GM12878 (cell line): ENCODE results near the gene CGAS. TPM values are rescaled to one million over a fixed set of nuclear protein-coding genes. Genes with fewer than 3 reads are reported as not detected.

ENCODE experiments used
- ATAC-seq: fragments of 200-7000 bp; cut with Tn5 transposase; 3 replicates; pipeline ENCODE4 v1.9.1; 2020; ENCODE audit warnings: mild to moderate bottlenecking, moderate library complexity
- BruUV-seq: library from RNA; stranded (reverse); fragments of 400-500 nt; replicated peaks from 2 replicates; lab custom pipeline; 2021; lab: Mats Ljungman, UMichigan
- CTCF ChIA-PET: fragments of 300-600 bp; sonication (Branson Sonifier 250); formaldehyde crosslinking; extraction: SDS; loops from one replicate; lab custom pipeline; 2021; ENCODE audit warnings: inconsistent platforms; lab: Yijun Ruan, JAX
- POLR2A ChIA-PET: fragments of 350-600 bp; formaldehyde crosslinking; extraction: SDS; loops from one replicate; lab custom pipeline; 2021; ENCODE audit warnings: inconsistent platforms; lab: Charles Lee
- RAD21 ChIA-PET: fragments of 300-600 bp; sonication (Branson Sonifier 250); formaldehyde crosslinking; loops from one replicate; lab custom pipeline; 2023; ENCODE audit warnings: antibody characterized with exemption; ENCODE audit not compliant: unreplicated experiment; lab: Charles Lee
- SMC1A ChIA-PET: fragments of 300-600 bp; sonication (Branson Sonifier 250); formaldehyde crosslinking; loops from one replicate; lab custom pipeline; 2023; ENCODE audit not compliant: unreplicated experiment, uncharacterized antibody; lab: Charles Lee
- DNase-seq: peaks from one replicate; pipeline ENCODE4 v3.0.0-alpha.2; 2011; ENCODE audit warnings: low read depth, low spot score
- FAIRE-seq: peaks from 3 replicates; lab custom pipeline; 2011; peaks lifted over from hg19 to GRCh38; lab: Jason Lieb, UNC
- H2AFZ ChIP-seq: 2 replicates; pipeline ENCODE4 v1.6.0; 2011; ENCODE audit warnings: low read depth, low read length, control low read depth; ENCODE audit not compliant: control insufficient read depth
- H3K27ac ChIP-seq: 2 replicates; pipeline ENCODE4 v1.5.1; 2011; ENCODE audit warnings: control low read depth; ENCODE audit not compliant: control insufficient read depth, insufficient read depth
- H3K27me3 ChIP-seq, 2 experiments: replicated peaks in 1 of 2; 2 replicates each; pipeline versions ENCODE4 v1.6.0 to v1.6.1; 2011; ENCODE audit warnings: low read length in 1 of 2; ENCODE audit not compliant: control insufficient read depth in 2 of 2, insufficient read depth in 2 of 2
- H3K36me3 ChIP-seq, 2 experiments: 2 replicates each; pipeline ENCODE4 v1.5.1; 2011; ENCODE audit warnings: low read length in 1 of 2; ENCODE audit not compliant: control insufficient read depth in 2 of 2, insufficient read depth in 2 of 2
- H3K4me1 ChIP-seq: 2 replicates; pipeline ENCODE4 v1.6.1; 2011; ENCODE audit warnings: mild to moderate bottlenecking, low read length, moderate library complexity, mixed read lengths; ENCODE audit not compliant: control insufficient read depth, insufficient read depth
- H3K4me2 ChIP-seq: 2 replicates; pipeline ENCODE4 v1.6.0; 2011; ENCODE audit warnings: control low read depth; ENCODE audit not compliant: control insufficient read depth, insufficient read depth
- H3K4me3 ChIP-seq: fragments of 200-600 bp; sonication (generic); 2 replicates; pipeline ENCODE4 v1.5.1; 2016
- H3K79me2 ChIP-seq: 2 replicates; pipeline ENCODE4 v1.6.0; 2011; ENCODE audit warnings: low read length; ENCODE audit not compliant: control insufficient read depth, insufficient read depth
- H3K9ac ChIP-seq: 2 replicates; pipeline ENCODE4 v1.8.0; 2011; ENCODE audit warnings: low read length, control low read depth, mixed read lengths; ENCODE audit not compliant: control insufficient read depth, insufficient read depth
- H3K9me3 ChIP-seq: replicated peaks from 3 replicates; pipeline ENCODE4 v1.5.1; 2011; ENCODE audit warnings: mild to moderate bottlenecking, low read length; ENCODE audit not compliant: control insufficient read depth, insufficient read depth
- H4K20me1 ChIP-seq: 2 replicates; pipeline ENCODE4 v1.6.0; 2011; ENCODE audit not compliant: control insufficient read depth, insufficient read depth
- CEBPB ChIP-seq, 2 experiments: fragments of 150-350 bp in 1 of 2; IDR thresholded peaks; 2 replicates each; pipeline ENCODE4 v1.6.1; 2012 to 2014; ENCODE audit warnings: low read depth in 2 of 2, low read length in 2 of 2, borderline replicate concordance in 1 of 2, inconsistent platforms in 1 of 2
- NR2F1 ChIP-seq: fragments of 450-650 bp; conservative IDR thresholded peaks from 2 replicates; pipeline ENCODE4 v1.6.1; 2017; ENCODE audit warnings: mild to moderate bottlenecking
- RBBP5 ChIP-seq: fragments of 200-600 bp; sonication (generic); conservative IDR thresholded peaks from 2 replicates; pipeline ENCODE4 v1.6.1; 2016
- ZBTB40 ChIP-seq: fragments of 450-650 bp; IDR thresholded peaks from 2 replicates; pipeline ENCODE4 v1.6.1; 2016; ENCODE audit warnings: mild to moderate bottlenecking, moderate library complexity, borderline replicate concordance
- WGBS: methylation state at CpG from one replicate; pipeline ENCODE4 v1.1.6; 2016; ENCODE audit warnings: low lambda C conversion rate; ENCODE audit not compliant: insufficient replicate concordance, insufficient coverage; ENCODE audit errors: missing lambda C conversion rate; 5-methylcytosine and 5-hydroxymethylcytosine counted together
- in situ Hi-C: fragments of 300-500 bp; cut with MboI; formaldehyde crosslinking; loops from 9 replicates; pipeline ENCODE4 v1.14.3; 2018; ENCODE audit warnings: mixed read lengths
- intact Hi-C: fragments of 100-400 bp; cut with micrococcal nuclease; formaldehyde crosslinking; loops from one replicate; pipeline ENCODE4 v1.14.2; 2022; ENCODE audit not compliant: unreplicated experiment
- polyA plus RNA-seq, 11 experiments: library from polyadenylated mRNA; depleted of rRNA in 4 of 11; unstranded in 6 of 11; stranded (reverse) in 5 of 11; fragments of >200 nt; fragmentation: Nextera tagmentation in 4 of 11; fragmentation: Illumina TruSeq in 1 of 11; extraction: Ambion mirVana in 4 of 11; extraction: Trizol in 1 of 11; gene quantifications; 1 replicate in 1 of 11; 2 replicates in 10 of 11; pipeline versions ENCODE4 v1.2.1 to v1.2.3, GENCODE V29; 2011 to 2016; ENCODE audit warnings: inconsistent platforms in 2 of 11, missing spikeins in 2 of 11, low read depth in 1 of 11
- total RNA-seq, 4 experiments: library from RNA; depleted of rRNA in 3 of 4; stranded (reverse); fragments of >200 nt in 3 of 4; fragmentation: Illumina TruSeq in 1 of 4; extraction: Trizol in 1 of 4; gene quantifications; 2 replicates each; pipeline versions ENCODE4 v1.2.1 to v1.2.3, GENCODE V29; 2013 to 2021
- TF ChIP-seq, protein P1 (sequence below): IDR thresholded peaks from 2 replicates; pipeline ENCODE4 v1.6.1; 2012; ENCODE audit warnings: low read depth, low read length, improper control_type of control experiment
- TF ChIP-seq, protein P2 (sequence below): fragments of 450-650 bp; IDR thresholded peaks from 2 replicates; pipeline ENCODE4 v1.6.1; 2014; ENCODE audit warnings: mild to moderate bottlenecking

CGAS gene
- total and polyA plus RNA-seq, 10 of the 15 experiments (the other 5 are each of a cell fraction or from before 2014, with no cell fraction given) = 4.7 to 30.2 (median 22.1) TPM

DNA sequence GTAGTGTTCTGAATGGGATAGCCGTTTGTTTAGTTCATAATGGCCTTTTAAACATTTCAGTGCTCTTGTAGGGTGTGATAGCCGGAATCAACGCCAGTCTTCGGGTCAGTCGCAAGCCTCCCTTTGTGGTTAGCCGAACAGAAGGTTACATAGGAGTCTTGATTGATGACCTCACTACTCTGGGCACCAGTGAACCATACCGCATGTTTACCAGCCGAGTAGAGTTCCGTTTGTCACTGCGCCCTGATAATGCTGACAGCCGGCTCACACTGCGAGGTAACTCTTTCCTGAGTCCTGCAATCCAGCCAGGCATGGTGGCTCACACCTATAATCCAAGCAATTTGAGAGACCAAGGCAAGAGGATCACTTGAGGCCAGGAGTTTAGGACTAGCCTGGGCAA is 29.9 kb upstream of the CGAS start (continued):
- TF ChIP-seq, protein P1, sequence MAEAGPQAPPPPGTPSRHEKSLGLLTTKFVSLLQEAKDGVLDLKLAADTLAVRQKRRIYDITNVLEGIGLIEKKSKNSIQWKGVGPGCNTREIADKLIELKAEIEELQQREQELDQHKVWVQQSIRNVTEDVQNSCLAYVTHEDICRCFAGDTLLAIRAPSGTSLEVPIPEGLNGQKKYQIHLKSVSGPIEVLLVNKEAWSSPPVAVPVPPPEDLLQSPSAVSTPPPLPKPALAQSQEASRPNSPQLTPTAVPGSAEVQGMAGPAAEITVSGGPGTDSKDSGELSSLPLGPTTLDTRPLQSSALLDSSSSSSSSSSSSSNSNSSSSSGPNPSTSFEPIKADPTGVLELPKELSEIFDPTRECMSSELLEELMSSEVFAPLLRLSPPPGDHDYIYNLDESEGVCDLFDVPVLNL = no peak

- ChIA-PET POLR2A (interaction anchor here (0.5 to 1.1 kb wide), 3 partner anchors 13 to 130 kb away, joined by 3 to 5 read pairs (median 4); no protein-coding TSS in a partner anchor), SMC1A (interaction anchor here (0.6 kb wide), 1 partner anchor 296 kb away, joined by 3 read pairs; no protein-coding TSS in a partner anchor)
- Histone ChIP-seq H3K27ac (no peak overlapping the region), H3K27me3 (no peaks in the 10 kb centered on the region), H3K4me2 (no peak overlapping the region), H2AFZ (no peak overlapping the region), H3K36me3 (peaks cover 6 to 30% of the 10 kb centered on the region in 2 experiments), H3K9ac (no peak overlapping the region), H3K4me1 (peaks cover 2% of the 10 kb centered on the region; the same call in 1 of the 2 replicates), H3K79me2 (no peaks in the 10 kb centered on the region), H3K9me3 (no peaks in the 10 kb centered on the region)
- no peak for DNase-seq
- in situ Hi-C loops (no loop called here), intact Hi-C loops (no loop called here)
- FAIRE-seq = no peak
- ATAC-seq = no peak
- BruUV-seq = no TSS peak
- TF ChIP-seq ZBTB40 (no peak), NR2F1 (no peak), RBBP5 (no peak), CEBPB (IDR thresholded peaks at IDR 0.05; ENCODE audit: borderline replicate concordance in 1 of 2, low read depth in 2 of 2, low read length in 2 of 2) (no peak)
- TF ChIP-seq, protein P2, sequence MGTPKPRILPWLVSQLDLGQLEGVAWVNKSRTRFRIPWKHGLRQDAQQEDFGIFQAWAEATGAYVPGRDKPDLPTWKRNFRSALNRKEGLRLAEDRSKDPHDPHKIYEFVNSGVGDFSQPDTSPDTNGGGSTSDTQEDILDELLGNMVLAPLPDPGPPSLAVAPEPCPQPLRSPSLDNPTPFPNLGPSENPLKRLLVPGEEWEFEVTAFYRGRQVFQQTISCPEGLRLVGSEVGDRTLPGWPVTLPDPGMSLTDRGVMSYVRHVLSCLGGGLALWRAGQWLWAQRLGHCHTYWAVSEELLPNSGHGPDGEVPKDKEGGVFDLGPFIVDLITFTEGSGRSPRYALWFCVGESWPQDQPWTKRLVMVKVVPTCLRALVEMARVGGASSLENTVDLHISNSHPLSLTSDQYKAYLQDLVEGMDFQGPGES = no peak
- TF ChIP-seq, all 136 proteins: peak for 0
- Histone ChIP-seq H3K4me3 (no peak overlapping the region), H4K20me1 (no peaks in the 10 kb centered on the region)
- ChIA-PET CTCF (no interaction called here), RAD21 (no interaction called here)
- WGBS = 100% methylated on average over 3 of the region's 4 CpGs
These were observed 25.3 kb upstream of the CGAS start for GRCh38 chr6:73477407-73477806.
